Measurements from ENCODE around the gene ZNF668.
"Not testable (repeated sequence)": the region's sequence is repeated elsewhere in the genome, so short reads cannot be mapped to it uniquely, and the experiment has no call there.

ZNF668 gene

GRCh38 chr16:31033709-31034492 is 40.1 kb downstream of the ZNF668 start:
- peak overlapping the region; percentile 73 for H3K4me3 ChIP-seq (ENCODE audit: low read length)
- no peak for TF ChIP-seq ZNF274 (IDR thresholded peaks at IDR 0.05; ENCODE audit: low read depth, low read length)

- TF ChIP-seq ZNF274 (IDR thresholded peaks at IDR 0.05; ENCODE audit: low read depth, low read length): no peak
These were observed 41.0 kb downstream of the ZNF668 start, which contains the start of gene STX4 for GRCh38 chr16:31032736-31033708. Gene STX4, plus strand, starts transcription at chr16:31033558. Its CDS starts 248 bp downstream, at chr16:31033806.

DNA sequence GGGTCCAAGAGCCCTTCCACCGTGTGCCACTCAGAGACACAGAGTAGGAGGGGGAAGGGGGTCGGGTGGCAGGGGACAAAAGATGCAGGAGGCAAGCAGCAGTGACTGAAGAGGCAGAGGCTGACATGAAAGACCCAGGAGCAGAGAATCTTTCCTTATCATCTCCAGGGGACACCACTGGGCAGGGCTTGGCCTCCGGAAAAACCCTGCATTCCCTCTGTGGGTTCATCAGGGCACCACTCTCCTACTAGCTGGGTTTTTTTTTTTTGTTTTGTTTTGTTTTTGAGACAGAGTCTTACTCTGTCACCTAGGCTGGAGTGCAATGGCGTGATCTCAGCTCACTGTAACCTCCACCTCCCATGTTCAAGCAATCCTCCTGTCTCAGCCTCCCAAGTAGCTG is 42.8 kb downstream of the ZNF668 start:
- no peak for TF ChIP-seq ZNF274 (IDR thresholded peaks at IDR 0.05; ENCODE audit: low read depth, low read length)
- H3K4me3 ChIP-seq (ENCODE audit: low read length): no peak overlapping the region

More at GRCh38 chr16:31032736-31033708, 41.0 kb downstream of the ZNF668 start, which contains the start of gene STX4:
- H3K4me3 ChIP-seq (ENCODE audit: low read length): peak within 1 kb of the TSS; percentile 73

GRCh38 chr16:31029272-31029671 is 44.8 kb downstream of the ZNF668 start:
- no peak for TF ChIP-seq ZNF274 (IDR thresholded peaks at IDR 0.05; ENCODE audit: low read depth, low read length)

DNA sequence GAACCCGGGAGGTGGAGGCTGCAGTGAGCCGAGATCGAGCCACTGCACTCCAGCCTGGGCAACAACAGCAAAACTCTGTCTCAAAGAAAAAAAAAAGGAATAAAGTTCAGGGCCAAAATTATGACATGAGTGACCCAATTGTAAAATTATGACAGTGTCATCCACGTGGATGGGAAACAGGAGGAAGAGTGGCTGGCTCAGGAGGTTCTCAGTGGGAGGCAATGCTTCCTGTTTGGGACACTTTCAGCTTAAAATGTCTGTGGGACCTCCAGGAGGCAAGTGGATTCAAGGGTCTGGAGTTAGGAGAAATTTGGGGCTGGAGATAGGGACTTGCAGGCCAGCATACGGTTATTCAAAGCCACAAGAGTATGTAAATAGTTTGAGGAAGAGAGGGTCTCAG is 48.7 kb downstream of the ZNF668 start:
- TF ChIP-seq ZNF274 (IDR thresholded peaks at IDR 0.05; ENCODE audit: low read depth, low read length): no peak
- no peak overlapping the region for H3K4me3 ChIP-seq (ENCODE audit: low read length)

More at GRCh38 chr16:31029272-31029671, 44.8 kb downstream of the ZNF668 start:
- no peak overlapping the region for H3K4me3 ChIP-seq (ENCODE audit: low read length)

DNA sequence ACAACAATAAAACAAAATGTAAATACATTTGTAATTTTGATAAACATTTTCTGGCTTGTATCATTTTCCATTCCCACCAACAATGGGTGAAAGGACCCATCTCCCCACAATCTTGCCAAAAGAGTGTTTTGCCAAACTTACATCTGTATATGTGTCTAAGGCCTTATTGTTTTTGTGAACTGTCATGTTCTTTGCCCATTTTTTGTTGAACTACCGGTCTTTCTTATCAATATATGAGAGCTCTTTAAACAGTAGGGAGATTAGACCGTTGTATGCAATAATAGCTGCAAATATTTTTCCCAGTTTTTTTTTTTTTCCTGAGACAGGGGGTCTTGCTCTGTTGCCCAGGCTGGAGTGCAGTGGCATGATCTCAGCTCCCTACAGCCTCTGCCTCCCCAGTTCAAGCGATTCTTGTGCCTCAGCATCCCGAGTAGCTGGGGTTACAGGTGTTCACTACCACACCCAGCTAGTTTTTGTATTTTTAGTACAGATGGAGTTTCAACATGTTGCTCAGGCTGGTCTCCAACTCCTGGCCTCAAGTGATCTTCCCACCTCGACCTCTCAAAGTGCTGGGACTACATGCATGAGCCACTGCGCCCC is 50.3 kb downstream of the ZNF668 start:
- H3K4me3 ChIP-seq (ENCODE audit: low read length): no peak overlapping the region
- no peak for TF ChIP-seq ZNF274 (IDR thresholded peaks at IDR 0.05; ENCODE audit: low read depth, low read length)

DNA sequence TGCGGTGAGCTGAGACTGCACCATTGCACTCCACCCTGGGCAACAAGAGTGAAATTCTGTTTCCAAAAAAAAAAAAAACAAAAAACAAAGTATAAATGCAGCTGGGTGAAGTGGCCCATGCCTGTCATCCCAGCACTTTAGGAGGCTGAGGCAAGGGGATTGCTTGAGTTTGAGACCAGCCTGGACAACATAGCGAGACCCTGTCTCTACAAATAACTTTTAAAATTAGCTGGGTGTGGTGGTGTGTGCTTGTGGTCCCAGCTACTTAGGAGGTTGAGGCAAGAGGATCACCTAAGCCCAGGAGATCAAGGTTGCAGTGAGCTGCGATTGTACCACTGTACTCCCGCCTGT is 50.8 kb downstream of the ZNF668 start:
- TF ChIP-seq ZNF274 (IDR thresholded peaks at IDR 0.05; ENCODE audit: low read depth, low read length): no peak
- no peak overlapping the region for H3K4me3 ChIP-seq (ENCODE audit: low read length)

DNA sequence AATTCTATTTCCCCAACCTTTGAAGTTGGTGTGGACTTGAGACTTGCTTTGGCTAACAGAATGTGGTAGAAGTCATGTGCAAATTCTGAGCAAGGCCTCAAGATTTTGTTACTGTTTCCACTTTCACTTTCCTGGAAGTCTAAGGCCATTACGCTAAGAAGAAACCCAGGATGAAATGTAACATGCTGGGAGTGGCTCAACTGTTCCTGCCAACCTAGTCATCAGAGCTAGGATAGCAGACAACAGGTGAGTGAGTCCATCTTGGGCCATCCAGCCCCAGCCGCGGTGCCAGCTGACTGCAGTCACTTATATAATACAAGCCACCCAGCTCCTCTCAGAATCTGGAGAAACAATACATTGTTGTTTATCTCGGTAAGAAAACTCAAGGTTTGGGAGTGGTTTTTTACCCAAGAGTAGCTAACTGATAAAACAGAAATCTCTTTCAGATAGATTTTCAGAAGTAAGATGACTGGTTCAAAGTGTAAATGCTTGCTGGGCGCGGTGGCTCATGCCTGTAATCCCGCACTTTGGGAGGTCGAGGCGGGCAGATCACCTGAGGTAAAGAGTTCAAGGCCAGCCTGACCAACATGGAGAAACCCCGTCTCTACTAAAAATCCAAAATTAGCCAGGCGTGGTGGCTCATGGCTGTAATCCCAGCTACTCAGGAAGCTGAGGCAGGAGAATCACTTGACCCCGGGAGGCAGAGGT is 51.3 kb downstream of the ZNF668 start:
- TF ChIP-seq ZNF274 (IDR thresholded peaks at IDR 0.05; ENCODE audit: low read depth, low read length): no peak
- H3K4me3 ChIP-seq (ENCODE audit: low read length): no peak overlapping the region

- no peak for TF ChIP-seq ZNF274 (IDR thresholded peaks at IDR 0.05; ENCODE audit: low read depth, low read length)
These were observed 53.5 kb downstream of the ZNF668 start for GRCh38 chr16:31020536-31020935.

GRCh38 chr16:31017756-31018155 is 56.3 kb downstream of the ZNF668 start:
- H3K4me3 ChIP-seq (ENCODE audit: low read length): not testable (repeated sequence)

More at GRCh38 chr16:31020536-31020935, 53.5 kb downstream of the ZNF668 start:
- no peak overlapping the region for H3K4me3 ChIP-seq (ENCODE audit: low read length)

- no peak overlapping the region for H3K4me3 ChIP-seq (ENCODE audit: low read length)
- TF ChIP-seq ZNF274 (IDR thresholded peaks at IDR 0.05; ENCODE audit: low read depth, low read length): no peak
These were observed 58.0 kb downstream of the ZNF668 start for GRCh38 chr16:31016018-31016417.

DNA sequence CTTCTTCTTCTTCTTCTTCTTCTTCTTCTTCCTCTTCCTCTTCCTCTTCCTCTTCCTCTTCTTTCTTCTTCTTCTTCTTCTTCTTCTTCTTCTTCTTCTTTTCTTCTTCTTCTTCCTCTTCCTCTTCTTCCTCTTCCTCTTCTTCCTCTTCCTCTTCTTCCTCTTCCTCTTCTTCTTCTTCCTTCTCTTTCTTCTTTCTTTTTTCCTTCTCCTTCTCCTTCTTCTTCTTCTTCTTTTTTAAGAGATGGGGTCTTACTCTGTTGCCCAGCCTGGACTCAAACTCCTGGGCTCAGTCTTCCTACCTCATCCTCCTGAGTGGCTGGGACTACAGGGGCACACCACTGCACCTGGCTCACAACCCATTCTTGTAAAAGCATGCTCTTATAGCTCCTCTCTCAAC is 60.7 kb downstream of the ZNF668 start:
- H3K4me3 ChIP-seq (ENCODE audit: low read length): not testable (repeated sequence)

DNA sequence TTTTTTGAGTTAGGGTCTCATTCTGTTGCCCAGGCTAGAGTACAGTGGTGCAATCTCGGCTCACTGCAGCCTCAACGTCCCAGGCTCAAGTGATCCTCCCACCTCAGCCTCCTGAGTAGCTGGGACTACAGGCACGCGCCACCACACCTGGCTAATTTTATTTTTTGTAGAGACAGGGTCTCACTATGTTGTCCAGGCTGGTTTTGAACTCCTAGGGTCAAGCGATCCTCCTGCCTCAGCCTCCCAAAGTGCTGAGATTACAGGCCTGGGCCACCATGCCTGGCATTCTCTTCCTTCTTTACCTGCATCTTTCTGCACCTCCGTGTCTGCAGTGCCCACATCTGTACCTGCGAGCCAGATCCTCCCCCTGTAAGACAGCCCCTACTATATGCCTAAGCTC is 62.2 kb downstream of the ZNF668 start:
- H3K4me3 ChIP-seq (ENCODE audit: low read length): not testable (repeated sequence)
